H1 (cell line): Measurements from ENCODE around the gene PIGBOS1. TPM values are rescaled to one million over a fixed set of nuclear protein-coding genes. Genes with fewer than 3 reads are reported as not detected.

Experiments
- polyA plus RNA-seq, 7 experiments: library from polyadenylated mRNA; depleted of rRNA in 3 of 7; stranded (reverse) in 5 of 7; unstranded in 2 of 7; fragments of >200 nt in 5 of 7; fragments of 200-250 nt in 2 of 7; gene quantifications; 1 replicate in 5 of 7; 2 replicates in 1 of 7; 4 replicates in 1 of 7; pipeline versions ENCODE4 v1.2.1 to v1.2.3, GENCODE V29; 2011 to 2013; ENCODE audit warnings: missing spikeins in 2 of 7, mixed read lengths in 2 of 7
- total RNA-seq: library from RNA; stranded (reverse); fragmentation: NEBNext Ultra II Directional; extraction: Animal tissue kit (Norgen Biotek cat#: 25700); gene quantifications from 2 replicates; pipeline ENCODE4 v1.2.1, GENCODE V29; 2021

Gene PIGBOS1
- total and polyA plus RNA-seq, 2 of the 8 experiments (the other 6 are each of a cell fraction or from before 2014, with no cell fraction given) = 7.8 to 16.7 TPM

Other genes with a start within 250 kb of the PIGBOS1 start
- gene RSL24D1, start 122.2 kb downstream of the PIGBOS1 start, total RNA-seq = 126 and 130 TPM in 2 replicates
- 22.1 and 45.7 TPM in 2 replicates for gene RSL24D1, start 122.2 kb downstream of the PIGBOS1 start, polyA plus RNA-seq (2011; rRNA removed)
- gene RAB27A, start 29.3 kb downstream of the PIGBOS1 start, total RNA-seq = 6.5 and 7.5 TPM in 2 replicates
- 1.3 and 2.3 TPM in 2 replicates for gene RAB27A, start 29.3 kb downstream of the PIGBOS1 start, polyA plus RNA-seq (2011; rRNA removed)
- gene PIGB, start 99 bp upstream of the PIGBOS1 start, total RNA-seq = 4.3 and 6.1 TPM in 2 replicates
- 3.9 and 11.7 TPM in 2 replicates for gene PIGB, start 99 bp upstream of the PIGBOS1 start, polyA plus RNA-seq (2011; rRNA removed)
- gene CCPG1, start 89.2 kb upstream of the PIGBOS1 start, total RNA-seq = 13.2 and 13.4 TPM in 2 replicates
- gene CCPG1, start 89.2 kb upstream of the PIGBOS1 start, polyA plus RNA-seq (2011; rRNA removed) = 1.8 and 2.3 TPM in 2 replicates
- 1.4 and 2.7 TPM in 2 replicates for gene PIERCE2, start 89.4 kb upstream of the PIGBOS1 start, total RNA-seq
- gene PIERCE2, start 89.4 kb upstream of the PIGBOS1 start, polyA plus RNA-seq (2011; rRNA removed) = 1.1 and 1.9 TPM in 2 replicates
- 1.2 and 2.3 TPM in 2 replicates for gene DNAAF4, start 189.1 kb upstream of the PIGBOS1 start, total RNA-seq
- 0.47 and 2.1 TPM in 2 replicates for gene DNAAF4, start 189.1 kb upstream of the PIGBOS1 start, polyA plus RNA-seq (2011; rRNA removed)